ENCODE data around the gene GLIPR2.
"Not testable (repeated sequence)": the region's sequence is repeated elsewhere in the genome, so short reads cannot be mapped to it uniquely, and the experiment has no call there.

GLIPR2 gene

GRCh38 chr9:36145970-36146369 is 9.4 kb downstream of the GLIPR2 start:
- no peak for DNase-seq

GRCh38 chr9:36146651-36147050 is 10.1 kb downstream of the GLIPR2 start:
- no peak for DNase-seq

- no peak for DNase-seq
Measured at GRCh38 chr9:36147441-36148175, 11.1 kb downstream of the GLIPR2 start.

GRCh38 chr9:36148311-36149051 is 11.9 kb downstream of the GLIPR2 start:
- peak in 1 of 3 experiments; percentile 3 for DNase-seq

- no peak for DNase-seq
Measured at GRCh38 chr9:36149197-36149596, 12.7 kb downstream of the GLIPR2 start.

- no peak for DNase-seq
Measured at GRCh38 chr9:36150574-36151315, 14.2 kb downstream of the GLIPR2 start.

GRCh38 chr9:36151316-36152210 is 15.0 kb downstream of the GLIPR2 start:
- DNase-seq, result no peak

- DNase-seq, result no peak
Measured at GRCh38 chr9:36152741-36153438, 16.4 kb downstream of the GLIPR2 start.

- DNase-seq, result no peak
Measured at GRCh38 chr9:36153746-36154145, 17.2 kb downstream of the GLIPR2 start.

- peak in 1 of 3 experiments; percentile 29 for DNase-seq
Measured at GRCh38 chr9:36154331-36154952, 17.9 kb downstream of the GLIPR2 start.

GRCh38 chr9:36156116-36156515 is 19.6 kb downstream of the GLIPR2 start:
- no peak for DNase-seq

- DNase-seq, result no peak
Measured at GRCh38 chr9:36158122-36158521, 21.6 kb downstream of the GLIPR2 start.

- no peak for DNase-seq
Measured at GRCh38 chr9:36158917-36159316, 22.4 kb downstream of the GLIPR2 start.

- not testable (repeated sequence) for DNase-seq
Measured at GRCh38 chr9:36159509-36159908, 23.0 kb downstream of the GLIPR2 start.

GRCh38 chr9:36160126-36160525 is 23.6 kb downstream of the GLIPR2 start:
- DNase-seq, result not testable (repeated sequence)

GRCh38 chr9:36161187-36161586 is 24.7 kb downstream of the GLIPR2 start:
- DNase-seq, result no peak

GRCh38 chr9:36162211-36162738 is 25.7 kb downstream of the GLIPR2 start:
- no peak for DNase-seq

GRCh38 chr9:36163049-36163785 is 26.7 kb downstream of the GLIPR2 start:
- no peak for DNase-seq

- no peak for DNase-seq
Measured at GRCh38 chr9:36163786-36164170, 27.2 kb downstream of the GLIPR2 start.

GRCh38 chr9:36164372-36164771 is 27.8 kb downstream of the GLIPR2 start:
- DNase-seq, result no peak
